Activated CD8-positive, alpha-beta memory T cell treated with anti-CD3 and anti-CD28 coated beads, Interleukin-2, amount 10 ng/mL, durations not matched to agents 7 days and 5 days (primary cell): Measurements from ENCODE around the gene TMEM147. TPM values are rescaled to one million over a fixed set of nuclear protein-coding genes. Genes with fewer than 3 reads are reported as not detected.
A peak's percentile ranks its signal among the peaks of the same experiment; 100 is the strongest.

ENCODE experiments used
- ATAC-seq: fragments of 150-1000 bp; cut with Tn5 transposase; one replicate; pipeline ENCODE4 v1.10.0; 2021; ENCODE audit warnings: moderate library complexity
- CTCF ChIA-PET: fragments of 350-600 bp; sonication (Branson Sonifier 250); formaldehyde crosslinking; loops from one replicate; lab custom pipeline; 2021; ENCODE audit warnings: antibody characterized with exemption; lab: Charles Lee
- DNase-seq: peaks from one replicate; pipeline ENCODE4 v3.0.0-alpha.2; 2020
- H3K27ac Mint-ChIP-seq: one replicate; pipeline ENCODE4 v1.8.0; 2021; ENCODE audit warnings: mild to moderate bottlenecking, mixed read lengths
- H3K27me3 Mint-ChIP-seq: one replicate; pipeline ENCODE4 v1.8.0; 2021; ENCODE audit warnings: mixed read lengths
- H3K36me3 Mint-ChIP-seq: one replicate; pipeline ENCODE4 v1.8.0; 2021; ENCODE audit warnings: mild to moderate bottlenecking, mixed read lengths
- H3K4me1 Mint-ChIP-seq: one replicate; pipeline ENCODE4 v1.8.0; 2021; ENCODE audit warnings: mixed read lengths
- H3K4me3 Mint-ChIP-seq: one replicate; pipeline ENCODE4 v1.8.0; 2021; ENCODE audit warnings: mild to moderate bottlenecking, moderate library complexity, mixed read lengths
- H3K9me3 Mint-ChIP-seq: one replicate; pipeline ENCODE4 v1.8.0; 2022; ENCODE audit warnings: low read depth, mixed read lengths
- total RNA-seq, 2 experiments: library from RNA; stranded (reverse); gene quantifications; one replicate each; pipeline ENCODE4 v1.2.3, GENCODE V29; 2021

The TMEM147 gene
- total RNA-seq, 2 experiments from 2014 or later: 43.6 to 65.3 TPM

- Mint-ChIP-seq H3K36me3 (peaks cover 3% of the 10 kb centered on the region), H3K4me3 (no peak overlapping the region), H3K27ac (no peak overlapping the region), H3K9me3 (no peaks in the 10 kb centered on the region), H3K27me3 (no peaks in the 10 kb centered on the region), H3K4me1 (peaks cover 26% of the 10 kb centered on the region)
- CTCF ChIA-PET: interaction anchor here (1.5 to 1.9 kb wide), 3 partner anchors 33 to 49 kb away, joined by 3 to 8 read pairs (median 7); no protein-coding TSS in a partner anchor
- no peak for DNase-seq
- no peak for ATAC-seq
Measured at GRCh38 chr19:35543280-35544109, 1.9 kb upstream of the TMEM147 start.

- Mint-ChIP-seq H3K4me3 (peak overlapping the region; percentile 84), H3K27ac (peak overlapping the region; percentile 78), H3K9me3 (no peaks in the 10 kb centered on the region), H3K4me1 (peaks cover 30% of the 10 kb centered on the region), H3K36me3 (peaks cover 3% of the 10 kb centered on the region), H3K27me3 (no peaks in the 10 kb centered on the region)
- DNase-seq: no peak
- ATAC-seq: no peak
- CTCF ChIA-PET: interaction anchor here (0.6 to 1.6 kb wide), 3 partner anchors 34 to 276 kb away, joined by 3 to 8 read pairs (median 3); no protein-coding TSS in a partner anchor
Measured at GRCh38 chr19:35544110-35544802, 1.2 kb upstream of the TMEM147 start.

GRCh38 chr19:35545855-35546381, 492 bp downstream of the TMEM147 start:
- Mint-ChIP-seq H3K4me1 (peaks cover 30% of the 10 kb centered on the region), H3K27me3 (no peaks in the 10 kb centered on the region), H3K4me3 (peak overlapping the region; percentile 84), H3K9me3 (no peaks in the 10 kb centered on the region), H3K27ac (peak overlapping the region; percentile 84), H3K36me3 (peaks cover 3% of the 10 kb centered on the region)
- CTCF ChIA-PET: interaction anchor here (1.1 kb wide), 1 partner anchor 47 kb away, joined by 3 read pairs; no protein-coding TSS in a partner anchor
- DNase-seq (peak; percentile 79), ATAC-seq (peak; percentile 73)

GRCh38 chr19:35546532-35546931, 1.1 kb downstream of the TMEM147 start:
- no peak for ATAC-seq
- H3K4me1 Mint-ChIP-seq: peaks cover 30% of the 10 kb centered on the region
- DNase-seq: no peak
- no peaks in the 10 kb centered on the region for H3K9me3 Mint-ChIP-seq
- H3K4me3 Mint-ChIP-seq: peak overlapping the region; percentile 84
- CTCF ChIA-PET: interaction anchor here (1.1 to 1.8 kb wide), 2 partner anchors 31 to 46 kb away, joined by 3 to 4 read pairs; no protein-coding TSS in a partner anchor
- H3K36me3 Mint-ChIP-seq: peaks cover 3% of the 10 kb centered on the region
- no peaks in the 10 kb centered on the region for H3K27me3 Mint-ChIP-seq
- H3K27ac Mint-ChIP-seq: peak overlapping the region; percentile 84

GRCh38 chr19:35549174-35549788, 3.9 kb downstream of the TMEM147 start:
- no peak for ATAC-seq
- H3K9me3 Mint-ChIP-seq: no peaks in the 10 kb centered on the region
- peaks cover 2% of the 10 kb centered on the region for H3K36me3 Mint-ChIP-seq
- no peak overlapping the region for H3K4me3 Mint-ChIP-seq
- H3K27me3 Mint-ChIP-seq: no peaks in the 10 kb centered on the region
- peak; percentile 68 for DNase-seq
- no peak overlapping the region for H3K27ac Mint-ChIP-seq
- H3K4me1 Mint-ChIP-seq: peaks cover 25% of the 10 kb centered on the region
- CTCF ChIA-PET: interaction anchor here (0.6 to 2.9 kb wide), 23 partner anchors 9 to 382 kb away, joined by 3 to 13 read pairs (median 4); partner anchors contain the start of genes COX6B1 and HAUS5

- H3K36me3 Mint-ChIP-seq: no peaks in the 10 kb centered on the region
Measured at GRCh38 chr19:35549879-35550523, 4.6 kb downstream of the TMEM147 start.

GRCh38 chr19:35551091-35551810, 5.8 kb downstream of the TMEM147 start:
- H3K27ac Mint-ChIP-seq: no peak overlapping the region
- no peak overlapping the region for H3K4me3 Mint-ChIP-seq
- DNase-seq: no peak
- H3K9me3 Mint-ChIP-seq: no peaks in the 10 kb centered on the region
- H3K4me1 Mint-ChIP-seq: peaks cover 16% of the 10 kb centered on the region
- no peak for ATAC-seq
- CTCF ChIA-PET: no interaction called here
- peaks cover 4% of the 10 kb centered on the region for H3K27me3 Mint-ChIP-seq
- no peaks in the 10 kb centered on the region for H3K36me3 Mint-ChIP-seq

More at GRCh38 chr19:35549879-35550523, 4.6 kb downstream of the TMEM147 start:
- no peak for DNase-seq
- CTCF ChIA-PET: interaction anchor here (0.6 to 2.9 kb wide), 13 partner anchors 8 to 381 kb away, joined by 3 to 13 read pairs (median 5); partner anchors contain the start of genes COX6B1 and HAUS5
- no peak for ATAC-seq
- Mint-ChIP-seq H3K4me1 (peaks cover 19% of the 10 kb centered on the region), H3K4me3 (no peak overlapping the region), H3K27ac (no peak overlapping the region), H3K9me3 (no peaks in the 10 kb centered on the region), H3K27me3 (no peaks in the 10 kb centered on the region)

GRCh38 chr19:35552534-35553384, 7.3 kb downstream of the TMEM147 start:
- CTCF ChIA-PET: no interaction called here
- no peak for DNase-seq
- H3K4me3 Mint-ChIP-seq: no peak overlapping the region
- no peaks in the 10 kb centered on the region for H3K9me3 Mint-ChIP-seq
- peaks cover 8% of the 10 kb centered on the region for H3K4me1 Mint-ChIP-seq
- no peaks in the 10 kb centered on the region for H3K36me3 Mint-ChIP-seq
- H3K27me3 Mint-ChIP-seq: peaks cover 7% of the 10 kb centered on the region
- ATAC-seq: no peak
- no peak overlapping the region for H3K27ac Mint-ChIP-seq

GRCh38 chr19:35553385-35554000, 8.1 kb downstream of the TMEM147 start:
- Mint-ChIP-seq H3K9me3 (no peaks in the 10 kb centered on the region), H3K4me1 (peaks cover 10% of the 10 kb centered on the region), H3K4me3 (no peak overlapping the region), H3K36me3 (no peaks in the 10 kb centered on the region), H3K27ac (no peak overlapping the region), H3K27me3 (peaks cover 7% of the 10 kb centered on the region)
- ATAC-seq (no peak), DNase-seq (no peak)
- CTCF ChIA-PET: no interaction called here

GRCh38 chr19:35554076-35554475, 8.7 kb downstream of the TMEM147 start:
- CTCF ChIA-PET: no interaction called here
- no peak for DNase-seq
- H3K27ac Mint-ChIP-seq: no peak overlapping the region
- ATAC-seq: no peak
- H3K9me3 Mint-ChIP-seq: no peaks in the 10 kb centered on the region
- H3K36me3 Mint-ChIP-seq: no peaks in the 10 kb centered on the region
- H3K27me3 Mint-ChIP-seq: peaks cover 11% of the 10 kb centered on the region
- H3K4me3 Mint-ChIP-seq: no peak overlapping the region
- H3K4me1 Mint-ChIP-seq: peaks cover 11% of the 10 kb centered on the region
